Pulmonary artery endothelial cell (primary cell): Measurements from ENCODE around the gene GABBR2. TPM values are rescaled to one million over a fixed set of nuclear protein-coding genes. Genes with fewer than 3 reads are reported as not detected.
"Not testable (repeated sequence)": the region's sequence is repeated elsewhere in the genome, so short reads cannot be mapped to it uniquely, and the experiment has no call there.

ENCODE experiments used
- DNase-seq: peaks from one replicate; pipeline ENCODE4 v3.0.0-alpha.2; 2011; ENCODE audit warnings: low read depth, low spot score
- total RNA-seq: library from RNA; depleted of rRNA; stranded (reverse); fragments of >200 nt; gene quantifications from 2 replicates; pipeline ENCODE4 v1.2.3, GENCODE V29; 2014

The GABBR2 gene
- total RNA-seq, 1 donor from 2014 or later = 23.3 TPM

- DNase-seq = no peak
These were observed 21.5 kb downstream of the GABBR2 start for GRCh38 chr9:98686961-98687855.

GRCh38 chr9:98684816-98685215 lies 23.9 kb downstream of the GABBR2 start:
- DNase-seq = not testable (repeated sequence)

DNA sequence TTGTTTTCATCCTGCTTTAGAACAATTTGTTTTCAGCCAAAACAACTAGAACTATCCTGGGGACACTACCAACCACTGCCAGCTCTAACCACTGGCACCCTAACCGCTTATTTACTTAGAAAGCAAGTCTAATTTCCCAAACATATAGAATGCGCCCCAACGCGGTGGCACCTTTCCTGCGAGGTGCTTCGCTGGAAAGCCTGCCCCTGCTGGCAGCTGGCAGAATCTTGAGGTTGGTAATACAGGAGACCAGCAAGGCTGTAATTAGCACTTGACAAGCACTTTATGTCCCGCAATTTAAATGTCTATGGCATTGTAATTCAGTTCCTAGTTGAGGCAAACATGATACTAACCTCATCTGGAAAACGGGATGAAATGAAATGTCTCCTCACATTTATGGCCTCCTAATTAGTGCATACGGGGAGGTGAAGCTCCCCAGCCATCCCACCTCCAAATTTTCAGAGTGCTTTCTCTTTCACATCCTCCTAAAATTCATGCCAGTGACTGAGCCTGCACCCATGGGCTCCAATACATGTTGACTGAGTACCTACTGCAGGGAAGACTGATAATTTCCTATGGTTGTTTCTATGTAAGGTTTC lies 30.4 kb downstream of the GABBR2 start:
- DNase-seq = no peak

DNA sequence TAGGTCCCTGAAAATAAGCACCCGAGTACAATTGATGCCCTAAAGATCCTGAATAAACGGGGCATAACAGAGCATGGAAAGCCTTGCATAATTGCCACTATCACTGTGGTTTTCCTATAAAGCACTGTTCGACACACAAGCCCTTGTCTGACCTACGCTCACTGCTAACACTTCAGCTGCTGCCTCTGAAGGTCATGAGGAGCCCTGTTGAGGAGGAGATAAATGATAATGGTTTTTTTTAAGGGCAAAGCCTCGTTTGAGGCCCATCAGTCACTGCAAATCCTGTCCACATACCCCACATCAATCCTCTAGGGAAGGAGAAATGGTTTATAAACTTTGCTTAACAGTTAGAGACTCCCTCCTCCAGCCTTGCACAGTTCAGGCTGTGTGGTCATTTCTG lies 35.1 kb downstream of the GABBR2 start:
- no peak for DNase-seq

DNA sequence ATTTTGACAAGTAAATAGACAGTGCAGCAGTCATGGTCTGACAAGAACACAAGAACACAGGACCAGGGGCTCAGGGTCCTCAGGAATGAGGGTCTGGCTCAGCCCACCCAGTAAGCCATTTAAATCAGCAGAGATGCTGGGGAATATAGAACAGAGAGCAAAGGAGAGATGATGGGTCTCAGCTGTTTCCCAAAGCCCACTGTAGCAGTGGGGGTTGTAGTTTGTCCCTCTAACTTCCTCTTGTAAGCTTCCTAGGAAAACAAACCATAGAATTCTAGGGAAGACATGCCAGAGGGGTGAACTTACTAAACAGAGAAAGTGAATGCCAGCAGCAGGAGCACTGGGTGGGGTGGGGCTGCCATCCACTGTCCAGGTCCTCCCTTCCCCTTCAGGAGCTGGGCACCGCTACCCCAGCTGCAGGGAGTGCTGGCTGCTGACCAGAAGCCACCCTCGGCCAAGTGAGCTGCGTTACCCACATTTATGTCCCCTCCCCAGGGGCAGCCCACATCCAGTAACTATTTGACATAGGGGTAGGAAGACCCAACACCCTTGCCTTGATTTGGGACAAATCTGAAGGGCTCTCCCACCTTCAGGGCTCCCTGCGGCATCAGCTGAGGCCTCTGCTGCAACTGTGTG lies 41.6 kb downstream of the GABBR2 start:
- DNase-seq = no peak

GRCh38 chr9:98665501-98665900 lies 43.2 kb downstream of the GABBR2 start:
- DNase-seq = no peak

DNA sequence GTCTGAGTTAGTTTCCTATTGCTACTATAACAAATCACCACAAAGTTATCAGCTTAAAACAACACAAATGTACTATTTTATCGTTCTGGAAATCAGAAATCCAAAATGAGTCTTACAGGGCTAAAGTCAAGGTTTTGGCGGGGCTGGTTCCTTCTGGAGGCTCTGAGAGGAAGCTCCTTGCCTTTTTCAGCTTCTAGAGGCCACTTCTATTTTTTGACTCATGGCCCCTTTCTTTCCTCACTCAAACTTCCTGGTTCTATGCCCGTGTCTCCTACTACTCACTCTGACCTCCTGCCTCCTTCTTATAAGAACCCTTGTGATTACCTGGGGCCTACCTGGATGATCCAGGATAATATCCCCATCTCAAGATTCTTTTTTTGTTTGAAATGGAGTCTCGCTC lies 48.2 kb downstream of the GABBR2 start:
- no peak for DNase-seq

- DNase-seq = no peak
These were observed 49.8 kb downstream of the GABBR2 start for GRCh38 chr9:98658951-98659351.

DNA sequence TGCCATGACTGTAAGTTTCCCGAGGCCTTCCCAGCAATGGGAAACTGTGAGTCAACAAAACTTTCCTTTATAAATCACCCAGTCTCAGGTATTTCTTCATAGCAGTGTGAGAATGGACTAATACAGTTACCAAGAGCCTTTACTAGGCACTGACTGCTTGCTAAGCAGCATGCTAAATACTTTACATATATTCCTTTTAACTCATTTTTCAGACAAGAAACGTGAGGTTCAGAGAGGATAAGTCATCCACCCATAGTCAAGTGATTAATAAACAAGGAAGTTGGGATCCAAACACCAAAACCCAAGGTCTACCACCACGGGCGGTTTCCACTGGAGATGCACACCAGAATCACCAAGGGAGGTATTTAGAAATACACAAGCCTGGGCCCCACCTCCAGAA lies 50.8 kb downstream of the GABBR2 start:
- DNase-seq = no peak

- DNase-seq = no peak
These were observed 52.2 kb downstream of the GABBR2 start for GRCh38 chr9:98656511-98656910.

GRCh38 chr9:98655428-98655827 lies 53.3 kb downstream of the GABBR2 start:
- DNase-seq = not testable (repeated sequence)

DNA sequence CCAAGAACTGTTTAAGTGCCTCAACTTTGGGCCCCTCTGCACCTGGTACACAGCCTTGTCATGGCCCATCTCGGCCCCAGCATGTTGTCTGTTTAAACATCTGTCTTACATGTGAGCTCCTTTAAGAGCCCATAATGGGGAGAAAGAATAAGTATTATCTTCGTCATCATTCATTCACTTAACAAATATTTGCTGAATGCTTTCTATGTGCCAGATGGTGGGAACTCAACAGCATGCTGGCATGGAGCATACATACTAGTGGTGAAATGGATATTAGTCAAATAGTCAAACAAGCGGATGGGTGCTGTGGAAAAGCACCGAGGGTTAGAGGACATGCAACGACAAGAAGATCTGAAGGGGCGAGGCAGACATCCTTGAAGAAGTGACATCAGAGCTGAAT lies 54.5 kb downstream of the GABBR2 start:
- no peak for DNase-seq

- no peak for DNase-seq
These were observed 56.0 kb downstream of the GABBR2 start for GRCh38 chr9:98652741-98653140.

DNA sequence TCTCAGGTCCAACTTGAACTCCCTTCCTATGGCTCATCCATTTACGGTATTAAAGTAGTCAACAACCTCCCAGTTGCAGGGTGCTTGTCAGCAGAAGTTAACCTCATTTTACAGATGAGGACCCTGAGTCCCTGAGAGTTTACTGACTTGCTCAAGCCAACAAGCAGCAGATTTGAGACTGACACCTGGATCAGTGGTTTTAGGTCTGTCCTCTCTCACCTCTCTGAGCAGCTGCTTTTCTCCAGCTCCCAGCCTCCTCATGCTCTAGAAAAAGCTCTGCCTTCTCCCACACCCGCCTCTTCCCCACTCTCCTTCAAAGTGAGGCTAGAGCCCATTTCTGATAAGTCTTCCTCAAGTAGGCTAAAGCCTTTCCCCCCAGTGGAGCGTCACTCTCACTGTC lies 56.4 kb downstream of the GABBR2 start:
- DNase-seq = no peak

GRCh38 chr9:98647236-98647635 lies 61.5 kb downstream of the GABBR2 start:
- no peak for DNase-seq

GRCh38 chr9:98644011-98644410 lies 64.7 kb downstream of the GABBR2 start:
- no peak for DNase-seq

GRCh38 chr9:98642661-98643312 lies 65.9 kb downstream of the GABBR2 start:
- no peak for DNase-seq

GRCh38 chr9:98641695-98642094 lies 67.0 kb downstream of the GABBR2 start:
- DNase-seq = no peak

- DNase-seq = no peak
These were observed 68.3 kb downstream of the GABBR2 start for GRCh38 chr9:98640394-98640793.

DNA sequence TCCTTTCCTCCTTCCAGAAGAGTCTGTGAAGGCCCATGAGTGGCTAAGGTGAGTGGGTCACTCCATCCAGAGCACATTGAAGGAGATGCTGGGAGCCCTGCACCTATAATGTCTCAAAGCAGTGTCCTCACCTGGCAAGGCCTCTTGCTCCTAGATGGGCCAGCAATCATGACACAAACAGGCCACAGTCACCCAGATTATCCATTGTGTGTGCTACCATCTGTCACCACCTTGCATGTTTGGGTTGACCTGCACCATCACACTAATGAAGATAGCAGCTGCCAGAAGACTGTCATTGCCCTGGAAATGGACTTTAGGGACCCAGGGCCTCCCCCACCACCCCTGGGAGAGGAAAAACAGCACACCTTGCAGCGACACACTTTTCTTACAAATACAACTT lies 69.6 kb downstream of the GABBR2 start:
- no peak for DNase-seq

GRCh38 chr9:98637381-98637780 lies 71.4 kb downstream of the GABBR2 start:
- no peak for DNase-seq

DNA sequence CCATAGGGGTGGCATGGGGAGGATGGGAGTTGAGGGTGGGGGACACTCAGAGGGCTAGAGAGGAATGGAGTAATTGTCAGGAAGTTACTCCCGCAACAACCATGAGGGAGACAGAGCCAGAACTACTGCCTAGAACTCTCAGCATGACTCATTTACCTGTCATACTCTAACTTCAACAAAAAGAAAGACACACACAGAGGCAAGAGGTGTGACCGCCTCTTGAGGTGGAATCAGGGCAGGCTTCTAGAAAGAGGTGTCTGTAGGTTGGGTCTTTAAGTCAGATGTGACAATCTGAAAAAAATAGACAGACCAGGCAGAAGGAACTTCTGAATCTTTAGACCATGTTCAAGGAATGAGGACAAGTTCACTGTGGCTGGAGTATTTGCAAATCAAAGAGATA lies 73.4 kb downstream of the GABBR2 start:
- no peak for DNase-seq
